ENCODE data around the gene RPS4Y1. TPM values are rescaled to one million over a fixed set of nuclear protein-coding genes. Genes with fewer than 3 reads are reported as not detected.

Gene RPS4Y1
- polyA plus RNA-seq, 1 experiment, result 512 TPM

DNA sequence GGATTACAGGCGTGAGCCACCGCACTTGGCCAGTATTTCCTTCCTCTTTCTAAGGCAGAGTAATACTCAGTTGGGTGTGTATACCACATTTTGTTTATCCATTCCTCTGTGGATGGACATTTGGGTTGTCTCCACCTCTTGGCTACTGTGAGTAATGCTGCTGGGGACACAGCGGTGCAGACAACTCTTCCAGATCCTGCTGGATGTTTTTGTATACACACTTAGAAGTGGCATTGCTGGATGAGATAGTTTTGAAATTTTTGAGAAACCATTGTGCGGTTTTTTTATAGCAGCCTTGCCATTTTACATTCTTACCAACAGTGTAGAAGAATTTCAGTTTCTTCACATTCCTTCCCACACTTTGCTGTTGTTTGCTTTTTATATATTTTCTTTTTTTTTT lies 16.3 kb downstream of the RPS4Y1 start:
- Histone ChIP-seq H3K4me3 (ENCODE audit: low read depth, low read length) (no peak overlapping the region), H3K27me3 (ENCODE audit: control insufficient read depth, insufficient read depth, low read length) (no peaks in the 10 kb centered on the region), H3K36me3 (ENCODE audit: control insufficient read depth, insufficient read depth, low read length) (no peaks in the 10 kb centered on the region; the same call in 1 of the 2 replicates)
- TF ChIP-seq, protein P1, sequence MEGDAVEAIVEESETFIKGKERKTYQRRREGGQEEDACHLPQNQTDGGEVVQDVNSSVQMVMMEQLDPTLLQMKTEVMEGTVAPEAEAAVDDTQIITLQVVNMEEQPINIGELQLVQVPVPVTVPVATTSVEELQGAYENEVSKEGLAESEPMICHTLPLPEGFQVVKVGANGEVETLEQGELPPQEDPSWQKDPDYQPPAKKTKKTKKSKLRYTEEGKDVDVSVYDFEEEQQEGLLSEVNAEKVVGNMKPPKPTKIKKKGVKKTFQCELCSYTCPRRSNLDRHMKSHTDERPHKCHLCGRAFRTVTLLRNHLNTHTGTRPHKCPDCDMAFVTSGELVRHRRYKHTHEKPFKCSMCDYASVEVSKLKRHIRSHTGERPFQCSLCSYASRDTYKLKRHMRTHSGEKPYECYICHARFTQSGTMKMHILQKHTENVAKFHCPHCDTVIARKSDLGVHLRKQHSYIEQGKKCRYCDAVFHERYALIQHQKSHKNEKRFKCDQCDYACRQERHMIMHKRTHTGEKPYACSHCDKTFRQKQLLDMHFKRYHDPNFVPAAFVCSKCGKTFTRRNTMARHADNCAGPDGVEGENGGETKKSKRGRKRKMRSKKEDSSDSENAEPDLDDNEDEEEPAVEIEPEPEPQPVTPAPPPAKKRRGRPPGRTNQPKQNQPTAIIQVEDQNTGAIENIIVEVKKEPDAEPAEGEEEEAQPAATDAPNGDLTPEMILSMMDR (IDR thresholded peaks at IDR 0.05; ENCODE audit: insufficient read depth, low read depth, low read length), result peak; percentile 22; the same call in 1 of the 2 replicates
- no peak for DNase-seq (ENCODE audit: low read depth)
- ChIA-PET POLR2A (no interaction called here), CTCF (no interaction called here)

DNA sequence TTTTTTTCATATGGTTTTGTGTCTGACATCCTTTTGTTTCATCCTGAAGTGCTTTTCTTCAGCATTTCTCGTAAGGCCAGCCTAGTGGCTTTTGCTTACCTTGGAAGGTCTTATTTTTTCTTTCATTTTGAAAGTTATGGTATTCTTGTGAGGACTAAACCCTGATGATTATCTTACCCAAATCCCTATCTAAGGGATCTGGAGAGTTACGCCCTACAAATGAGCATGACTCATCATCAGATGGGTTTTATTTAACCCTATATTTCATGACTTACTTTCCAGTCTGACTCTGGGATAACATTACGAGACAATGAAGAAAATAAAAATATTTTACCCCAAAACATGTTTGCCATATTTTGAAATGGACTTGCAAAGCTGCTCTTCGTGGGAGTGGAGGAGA lies 18.4 kb downstream of the RPS4Y1 start:
- POLR2A ChIA-PET, result no interaction called here
- H3K4me3 ChIP-seq (ENCODE audit: low read depth, low read length), result no peak overlapping the region
- CTCF ChIA-PET, result interaction anchor here (1.0 to 1.2 kb wide), 2 partner anchors 10 to 53 kb away, joined by 3 read pairs; no protein-coding TSS in a partner anchor
- TF ChIP-seq, protein P1 (IDR thresholded peaks at IDR 0.05; ENCODE audit: insufficient read depth, low read depth, low read length), result no peak
- no peaks in the 10 kb centered on the region for H3K36me3 ChIP-seq (ENCODE audit: control insufficient read depth, insufficient read depth, low read length)
- no peak for DNase-seq (ENCODE audit: low read depth)
- H3K27me3 ChIP-seq (ENCODE audit: control insufficient read depth, insufficient read depth, low read length), result no peaks in the 10 kb centered on the region

DNA sequence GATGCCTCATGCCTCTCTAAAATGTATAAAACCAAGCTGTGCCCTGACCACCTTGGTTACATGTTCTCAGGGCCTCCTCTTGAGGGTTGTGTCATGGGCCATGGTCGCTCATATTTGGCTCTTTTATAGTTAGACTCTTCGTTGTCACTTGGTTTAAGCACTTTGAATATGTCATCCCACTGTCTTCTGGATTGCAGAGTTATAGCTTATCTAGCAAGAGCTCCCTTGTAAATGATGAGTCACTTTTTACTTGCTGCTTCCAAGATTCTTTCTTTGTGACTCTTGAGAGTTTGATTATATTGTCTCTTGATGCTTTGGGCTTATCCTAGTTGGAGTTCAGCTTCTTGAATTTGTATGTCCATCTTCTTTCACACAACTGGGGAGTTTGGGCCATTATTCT lies 19.1 kb downstream of the RPS4Y1 start:
- CTCF ChIA-PET, result interaction anchor here (1.0 to 1.2 kb wide), 2 partner anchors 9 to 52 kb away, joined by 3 read pairs; no protein-coding TSS in a partner anchor
- POLR2A ChIA-PET, result no interaction called here
- Histone ChIP-seq H3K4me3 (ENCODE audit: low read depth, low read length) (no peak overlapping the region), H3K36me3 (ENCODE audit: control insufficient read depth, insufficient read depth, low read length) (no peaks in the 10 kb centered on the region), H3K27me3 (ENCODE audit: control insufficient read depth, insufficient read depth, low read length) (no peaks in the 10 kb centered on the region)
- DNase-seq (ENCODE audit: low read depth), result peak; percentile 44
- TF ChIP-seq, protein P1 (IDR thresholded peaks at IDR 0.05; ENCODE audit: insufficient read depth, low read depth, low read length), result no peak

DNA sequence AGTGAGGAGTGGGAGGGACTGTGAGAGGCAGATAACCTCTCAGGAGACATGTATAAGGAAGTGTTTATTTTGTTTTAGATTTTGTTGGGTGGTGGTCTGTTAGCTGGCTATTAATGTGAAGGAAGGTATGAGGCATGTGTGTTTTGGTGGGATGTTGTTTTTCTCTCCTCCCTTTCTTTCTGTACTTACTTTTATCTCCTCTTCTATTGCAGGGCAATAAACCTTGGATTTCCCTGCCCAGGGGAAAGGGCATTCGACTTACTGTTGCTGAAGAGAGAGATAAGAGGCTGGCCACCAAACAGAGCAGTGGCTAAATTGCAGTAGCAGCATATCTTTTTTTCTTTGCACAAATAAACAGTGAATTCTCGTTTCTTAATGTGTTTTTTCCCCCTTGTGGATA lies 25.2 kb downstream of the RPS4Y1 start:
- Histone ChIP-seq H3K4me3 (ENCODE audit: low read depth, low read length) (no peak overlapping the region), H3K27me3 (ENCODE audit: control insufficient read depth, insufficient read depth, low read length) (no peaks in the 10 kb centered on the region), H3K36me3 (ENCODE audit: control insufficient read depth, insufficient read depth, low read length) (peaks cover 7% of the 10 kb centered on the region)
- POLR2A ChIA-PET, result no interaction called here
- no peak for DNase-seq (ENCODE audit: low read depth)
- TF ChIP-seq, protein P1 (IDR thresholded peaks at IDR 0.05; ENCODE audit: insufficient read depth, low read depth, low read length), result no peak
- CTCF ChIA-PET, result no interaction called here

DNA sequence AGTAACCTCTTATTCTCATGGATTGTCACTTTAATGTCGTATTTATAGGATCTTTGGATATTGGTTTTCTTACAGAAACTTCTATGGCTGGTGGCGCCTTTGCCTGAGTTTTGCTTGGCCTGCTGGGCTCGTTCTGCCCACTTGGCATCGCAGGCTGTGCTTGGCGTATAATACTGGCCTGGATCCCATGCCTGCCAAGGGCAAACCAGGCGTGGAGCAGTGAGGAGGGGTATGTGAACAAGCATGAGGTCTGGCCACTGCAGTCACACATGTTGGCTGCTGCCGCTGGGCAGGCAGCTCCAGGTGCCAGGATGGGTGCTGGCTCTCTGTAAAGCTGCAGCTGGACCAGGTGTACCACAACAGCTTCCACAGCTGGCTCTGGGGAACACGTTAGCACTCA lies 26.1 kb downstream of the RPS4Y1 start:
- TF ChIP-seq, protein P1 (IDR thresholded peaks at IDR 0.05; ENCODE audit: insufficient read depth, low read depth, low read length), result no peak
- H3K36me3 ChIP-seq (ENCODE audit: control insufficient read depth, insufficient read depth, low read length), result peaks cover 7% of the 10 kb centered on the region
- no peak for DNase-seq (ENCODE audit: low read depth)
- ChIA-PET POLR2A (no interaction called here), CTCF (interaction anchor here (1.0 kb wide), 1 partner anchor 12 kb away, joined by 3 read pairs; no protein-coding TSS in a partner anchor)
- H3K27me3 ChIP-seq (ENCODE audit: control insufficient read depth, insufficient read depth, low read length), result no peaks in the 10 kb centered on the region
- H3K4me3 ChIP-seq (ENCODE audit: low read depth, low read length), result no peak overlapping the region
